Renal pelvis (tissue), 4 donors: ENCODE measurements around the gene HOXA7. TPM values are rescaled to one million over a fixed set of nuclear protein-coding genes. Genes with fewer than 3 reads are reported as not detected.

Experiments
- DNase-seq: peaks from one replicate; pipeline ENCODE4 v3.0.0-alpha.2; 2013
- polyA plus RNA-seq, 3 donors: library from polyadenylated mRNA; unstranded; fragments of 120-200 nt; gene quantifications; one replicate each; pipeline ENCODE4 v1.2.1, GENCODE V29; 2013; ENCODE audit not compliant: insufficient read length in 3 of 3

The HOXA7 gene
- polyA plus RNA-seq, 3 donors, result 28.1 to 31.7 (median 28.6) TPM

DNA sequence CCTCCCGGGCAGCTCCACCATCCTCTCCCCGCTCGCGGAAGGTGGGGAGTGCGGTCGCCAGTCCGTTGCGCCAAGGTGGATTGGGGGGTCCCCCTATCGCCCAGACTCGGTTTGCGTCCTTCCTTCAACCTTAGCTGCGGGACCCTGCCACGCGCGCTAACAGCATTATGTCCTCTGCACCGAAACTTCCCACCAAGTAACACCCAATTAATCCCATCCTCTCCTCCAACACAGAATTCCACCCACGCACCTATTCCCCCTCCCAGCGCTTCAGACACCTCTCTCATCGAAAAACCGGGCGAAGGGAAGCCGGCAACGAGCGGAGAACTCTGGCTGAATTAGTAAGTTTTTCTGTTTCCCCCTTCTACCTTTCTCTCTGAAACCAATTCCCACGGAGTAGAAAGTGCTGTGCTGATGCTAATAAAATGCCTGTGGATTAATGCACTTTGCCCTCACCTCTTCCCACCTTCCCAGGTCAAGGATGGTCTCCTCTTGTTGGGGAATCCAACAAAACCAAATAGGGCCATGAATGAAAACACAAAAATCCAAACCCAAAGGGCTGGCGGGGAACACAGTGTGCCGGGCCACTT lies 5.0 kb downstream of the HOXA7 start:
- DNase-seq, result no peak

- DNase-seq, result no peak
Measured at GRCh38 chr7:27150568-27151340, 5.7 kb downstream of the HOXA7 start.

- no peak for DNase-seq
Measured at GRCh38 chr7:27149842-27150567, 6.5 kb downstream of the HOXA7 start.

GRCh38 chr7:27148756-27149641 lies 7.5 kb downstream of the HOXA7 start:
- DNase-seq, result no peak

- DNase-seq, result no peak
Measured at GRCh38 chr7:27148031-27148755, 8.3 kb downstream of the HOXA7 start.

GRCh38 chr7:27147199-27148030 lies 9.1 kb downstream of the HOXA7 start, which contains the start of gene HOXA6:
Gene HOXA6 (minus strand): TSS chr7:27147774. CDS start chr7:27147749, 25 bp downstream.
- no peak for DNase-seq

DNA sequence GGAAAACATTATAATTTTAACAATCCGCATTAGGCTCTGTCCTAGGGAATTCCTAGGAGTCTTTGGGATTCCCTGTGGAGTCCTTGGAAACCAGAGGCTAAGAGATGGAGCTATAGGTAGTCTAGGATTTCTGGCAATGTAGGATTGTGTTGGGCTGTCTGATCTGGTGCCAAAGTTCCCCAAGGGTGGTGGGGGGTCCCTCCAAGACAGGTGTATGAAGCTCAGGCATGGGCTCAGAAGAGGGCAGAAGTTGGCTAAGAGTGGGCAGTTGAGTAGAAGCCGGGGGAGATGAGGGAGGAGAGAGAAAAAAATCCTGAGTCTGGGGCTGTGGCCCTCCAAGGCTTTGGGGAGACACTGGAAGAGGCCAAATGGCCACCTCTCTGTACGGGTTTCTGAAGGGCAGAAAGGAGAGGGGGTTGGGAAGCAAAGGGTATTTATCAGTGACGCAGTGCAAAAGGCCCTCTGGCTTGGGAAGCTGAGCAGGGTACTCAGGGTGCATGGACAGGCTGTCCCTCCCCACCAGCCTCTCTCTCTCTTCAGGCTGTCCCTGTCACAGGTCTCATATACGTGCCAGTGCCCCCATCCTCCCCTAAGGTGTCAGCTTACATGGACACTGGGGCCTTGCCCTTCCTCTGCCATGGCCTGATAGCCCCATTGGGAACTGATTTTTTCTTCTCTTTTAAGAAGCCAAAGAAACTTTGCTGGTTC lies 9.8 kb downstream of the HOXA7 start:
- DNase-seq, result no peak

GRCh38 chr7:27145914-27146412 lies 10.5 kb downstream of the HOXA7 start:
- DNase-seq, result no peak

GRCh38 chr7:27145165-27145913 lies 11.1 kb downstream of the HOXA7 start:
- no peak for DNase-seq

GRCh38 chr7:27144781-27145164 lies 11.7 kb downstream of the HOXA7 start:
- no peak for DNase-seq

DNA sequence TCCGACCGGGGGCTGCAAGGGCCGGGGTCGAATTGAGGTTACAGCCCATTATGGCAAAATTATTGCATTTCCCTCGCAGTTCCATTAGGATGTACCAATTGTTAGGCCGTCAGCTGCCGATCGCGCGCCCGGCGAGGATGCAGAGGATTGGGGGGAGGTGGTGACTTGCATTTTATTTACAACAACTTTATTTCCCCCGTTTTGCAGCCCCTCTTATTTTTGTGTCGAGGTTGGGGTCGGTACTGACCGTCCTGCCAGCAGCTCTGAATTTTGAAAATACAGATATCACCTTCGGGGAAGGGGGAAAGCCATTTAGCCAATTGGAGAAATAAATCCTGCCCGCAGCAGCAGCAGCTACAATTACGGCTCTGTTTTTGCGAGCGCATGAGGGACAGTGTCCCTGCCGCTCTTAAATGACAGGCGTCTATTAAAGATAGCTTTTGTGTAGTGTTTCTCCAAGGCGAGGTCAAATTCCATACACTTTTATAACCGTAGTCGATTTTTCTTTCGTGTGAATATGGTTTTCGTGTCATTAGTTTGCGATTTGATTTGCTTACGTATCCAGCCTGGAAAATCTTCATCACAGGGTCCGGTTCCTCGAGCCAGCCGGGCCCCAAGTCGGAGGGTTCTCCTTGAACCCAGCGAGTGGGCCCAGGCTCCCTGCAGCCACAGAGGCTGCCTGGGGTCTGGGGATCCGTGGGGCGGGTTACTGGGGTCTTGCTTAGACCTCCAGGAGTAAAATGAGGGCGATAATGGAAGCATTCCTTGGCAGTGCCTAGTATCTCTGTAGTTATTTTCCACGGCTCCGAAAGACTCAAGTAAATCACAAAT lies 12.3 kb downstream of the HOXA7 start:
- no peak for DNase-seq

DNA sequence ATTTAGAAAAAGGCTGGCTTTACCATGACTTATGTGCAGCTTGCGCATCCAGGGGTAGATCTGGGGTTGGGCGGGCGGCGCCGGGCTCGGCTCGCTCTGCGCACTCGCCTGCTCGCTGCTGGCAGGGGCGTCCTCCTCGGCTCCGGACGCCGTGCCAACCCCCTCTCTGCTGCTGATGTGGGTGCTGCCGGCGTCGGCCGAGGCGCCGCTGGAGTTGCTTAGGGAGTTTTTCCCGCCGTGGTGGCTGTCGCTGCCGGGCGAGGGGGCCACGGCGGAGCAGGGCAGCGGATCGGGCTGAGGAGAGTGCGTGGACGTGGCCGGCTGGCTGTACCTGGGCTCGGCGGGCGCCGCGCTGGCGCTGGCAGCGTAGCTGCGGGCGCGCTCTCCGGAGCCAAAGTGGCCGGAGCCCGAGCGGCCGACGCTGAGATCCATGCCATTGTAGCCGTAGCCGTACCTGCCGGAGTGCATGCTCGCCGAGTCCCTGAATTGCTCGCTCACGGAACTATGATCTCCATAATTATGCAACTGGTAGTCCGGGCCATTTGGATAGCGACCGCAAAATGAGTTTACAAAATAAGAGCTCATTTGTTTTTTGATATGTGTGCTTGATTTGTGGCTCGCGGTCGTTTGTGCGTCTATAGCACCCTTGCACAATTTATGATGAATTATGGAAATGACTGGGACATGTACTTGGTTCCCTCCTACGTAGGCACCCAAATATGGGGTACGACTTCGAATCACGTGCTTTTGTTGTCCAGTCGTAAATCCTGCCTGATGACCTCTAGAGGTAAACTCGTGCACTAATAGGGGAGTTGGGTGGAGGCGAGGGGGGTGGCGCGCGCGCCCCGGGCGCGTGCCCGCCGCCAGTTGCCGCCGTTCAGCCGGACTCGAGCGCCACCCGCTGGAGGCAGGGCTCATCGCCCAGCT lies 13.2 kb downstream of the HOXA7 start, which contains the start of gene HOXA5:
HOXA5 (minus strand) TSS at position 659 of the 927 bp plus-strand sequence; CDS start at position 585, 74 bp downstream.
- peak; percentile 92 for DNase-seq

DNA sequence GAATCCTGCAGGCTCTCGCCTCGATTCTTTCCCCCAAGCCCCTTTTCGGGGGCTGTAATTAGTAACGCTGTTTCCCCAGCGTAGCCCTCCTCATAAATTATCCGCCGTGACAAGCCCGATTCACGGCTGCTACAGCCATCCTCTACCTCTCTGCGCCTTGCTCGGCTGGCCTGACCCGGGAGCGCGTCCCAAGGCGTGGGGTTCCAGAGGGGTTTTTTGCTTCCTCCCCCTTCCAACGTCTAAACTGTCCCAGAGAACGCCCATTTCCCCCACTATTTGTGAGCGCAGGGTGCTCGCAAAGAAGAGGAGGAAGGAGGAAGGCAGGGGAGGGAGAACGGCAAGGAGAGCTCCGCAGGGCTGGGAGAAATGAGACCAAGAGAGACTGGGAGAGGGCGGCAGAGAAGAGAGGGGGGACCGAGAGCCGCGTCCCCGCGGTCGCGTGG lies 13.9 kb downstream of the HOXA7 start:
- DNase-seq, result no peak

- DNase-seq, result no peak
Measured at GRCh38 chr7:27141923-27142579, 14.4 kb downstream of the HOXA7 start.

DNA sequence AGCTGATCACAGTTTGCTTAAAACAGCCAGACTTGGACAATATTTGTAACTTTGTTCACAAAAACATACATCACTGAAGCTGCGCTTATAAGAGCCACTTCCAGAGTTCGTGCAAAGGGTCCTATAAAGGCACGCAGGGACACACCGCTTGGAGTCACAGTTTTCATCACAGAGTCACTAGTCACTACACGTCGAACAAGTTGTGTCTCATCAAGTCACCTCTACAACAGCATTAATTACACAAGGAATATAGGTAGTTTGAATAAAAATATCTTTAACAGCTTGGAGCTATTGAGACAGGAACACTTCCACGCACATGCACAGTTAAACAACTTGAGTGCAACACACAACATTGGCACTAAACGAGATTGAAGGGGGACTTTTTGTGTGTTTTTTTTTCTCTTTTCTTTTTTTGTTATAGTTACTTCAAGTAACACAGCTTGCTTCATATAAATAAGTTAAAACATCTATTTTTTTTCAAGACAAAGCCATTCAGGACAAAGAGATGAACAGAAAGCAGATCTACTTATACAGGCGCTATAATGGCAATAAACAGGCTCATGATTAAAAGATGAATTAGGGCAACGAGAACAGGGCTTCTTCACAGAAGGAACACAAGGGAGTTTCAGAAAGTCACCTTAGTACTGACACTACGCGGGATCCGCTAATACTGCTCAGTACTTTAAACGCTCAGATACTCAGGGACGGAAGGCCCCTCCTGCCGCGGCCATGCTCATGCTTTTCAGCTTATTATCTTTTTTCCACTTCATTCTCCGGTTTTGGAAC lies 15.1 kb downstream of the HOXA7 start:
- no peak for DNase-seq
